Nephron progenitor cell (in vitro differentiated cells): ENCODE data around the gene FHDC1.
A peak's percentile ranks its signal among the peaks of the same experiment; 100 is the strongest.

Source experiments
- DNase-seq: peaks from one replicate; pipeline ENCODE4 v3.0.0; 2021
- H3K27ac Mint-ChIP-seq: 2 replicates; pipeline ENCODE4 v1.8.0; 2021; ENCODE audit warnings: mild to moderate bottlenecking, moderate library complexity, mixed read lengths
- H3K27me3 Mint-ChIP-seq: 2 replicates; pipeline ENCODE4 v1.8.0; 2021; ENCODE audit warnings: mild to moderate bottlenecking, low read depth, mixed read lengths; ENCODE audit not compliant: poor library complexity
- H3K36me3 Mint-ChIP-seq: 2 replicates; pipeline ENCODE4 v1.8.0; 2021; ENCODE audit warnings: low read depth, mixed read lengths
- H3K4me1 Mint-ChIP-seq: 2 replicates; pipeline ENCODE4 v1.8.0; 2021; ENCODE audit warnings: mixed read lengths
- H3K4me3 Mint-ChIP-seq: 2 replicates; pipeline ENCODE4 v1.8.0; 2021; ENCODE audit warnings: mild to moderate bottlenecking, moderate library complexity, mixed read lengths
- H3K9me3 Mint-ChIP-seq: 2 replicates; pipeline ENCODE4 v1.8.0; 2021; ENCODE audit warnings: mild to moderate bottlenecking, moderate library complexity, mixed read lengths
- CTCF ChIP-seq: fragments of 200-600 bp; sonication (generic); IDR thresholded peaks from 2 replicates; pipeline ENCODE4 v1.5.0; 2021; ENCODE audit warnings: antibody characterized with exemption

The FHDC1 gene

GRCh38 chr4:152937336-152938236 lies 1.5 kb downstream of the FHDC1 start:
- peaks cover 28% of the 10 kb centered on the region for H3K4me1 Mint-ChIP-seq
- H3K4me3 Mint-ChIP-seq: peak overlapping the region; percentile 80
- peaks cover 53% of the 10 kb centered on the region for H3K27me3 Mint-ChIP-seq
- DNase-seq: peak; percentile 57
- no peaks in the 10 kb centered on the region for H3K36me3 Mint-ChIP-seq
- H3K9me3 Mint-ChIP-seq: no peaks in the 10 kb centered on the region
- no peak for TF ChIP-seq CTCF
- no peak overlapping the region for H3K27ac Mint-ChIP-seq

GRCh38 chr4:152938237-152938947 lies 2.3 kb downstream of the FHDC1 start:
- Mint-ChIP-seq H3K9me3 (no peaks in the 10 kb centered on the region), H3K4me1 (peaks cover 28% of the 10 kb centered on the region), H3K27ac (no peak overlapping the region), H3K27me3 (peaks cover 51% of the 10 kb centered on the region), H3K4me3 (peak overlapping the region; percentile 80), H3K36me3 (peaks cover 7% of the 10 kb centered on the region)
- TF ChIP-seq CTCF: no peak
- DNase-seq: no peak

- Mint-ChIP-seq H3K4me3 (no peak overlapping the region), H3K27ac (no peak overlapping the region)
- no peak for TF ChIP-seq CTCF
Measured at GRCh38 chr4:152939621-152940020, 3.5 kb downstream of the FHDC1 start.

GRCh38 chr4:152940461-152940860 lies 4.3 kb downstream of the FHDC1 start:
- Mint-ChIP-seq H3K27me3 (peaks cover 34% of the 10 kb centered on the region), H3K4me3 (no peak overlapping the region), H3K36me3 (peaks cover 8% of the 10 kb centered on the region), H3K27ac (no peak overlapping the region), H3K4me1 (peaks cover 31% of the 10 kb centered on the region), H3K9me3 (no peaks in the 10 kb centered on the region)
- TF ChIP-seq CTCF: no peak
- no peak for DNase-seq

More at GRCh38 chr4:152939621-152940020, 3.5 kb downstream of the FHDC1 start:
- H3K9me3 Mint-ChIP-seq: no peaks in the 10 kb centered on the region
- peaks cover 34% of the 10 kb centered on the region for H3K4me1 Mint-ChIP-seq
- DNase-seq: no peak
- H3K36me3 Mint-ChIP-seq: peaks cover 8% of the 10 kb centered on the region
- H3K27me3 Mint-ChIP-seq: peaks cover 42% of the 10 kb centered on the region

GRCh38 chr4:152941411-152941810 lies 5.3 kb downstream of the FHDC1 start:
- peaks cover 8% of the 10 kb centered on the region for H3K36me3 Mint-ChIP-seq
- no peak overlapping the region for H3K27ac Mint-ChIP-seq
- peaks cover 37% of the 10 kb centered on the region for H3K4me1 Mint-ChIP-seq
- no peak for DNase-seq
- no peak overlapping the region for H3K4me3 Mint-ChIP-seq
- H3K9me3 Mint-ChIP-seq: no peaks in the 10 kb centered on the region
- peaks cover 32% of the 10 kb centered on the region for H3K27me3 Mint-ChIP-seq
- TF ChIP-seq CTCF: no peak
